Stomach (tissue), 4 donors: ENCODE data around the gene NAB2.

Experiments
- EP300 ChIP-seq: sonication (generic); formaldehyde crosslinking; IDR thresholded peaks from one replicate; pipeline ENCODE4 v1.6.1; 2017; ENCODE audit warnings: antibody characterized with exemption
- TF ChIP-seq, protein P1 (sequence below), 7 experiments: fragments of 450-650 bp in 4 of 7; fragments of 200-600 bp in 3 of 7; sonication (generic) in 3 of 7; IDR thresholded peaks; one replicate each; pipeline ENCODE4 v1.5.1; 2016 to 2019; ENCODE audit warnings: antibody characterized with exemption in 7 of 7, control low read depth in 2 of 7, mild to moderate bottlenecking in 1 of 7

DNA sequence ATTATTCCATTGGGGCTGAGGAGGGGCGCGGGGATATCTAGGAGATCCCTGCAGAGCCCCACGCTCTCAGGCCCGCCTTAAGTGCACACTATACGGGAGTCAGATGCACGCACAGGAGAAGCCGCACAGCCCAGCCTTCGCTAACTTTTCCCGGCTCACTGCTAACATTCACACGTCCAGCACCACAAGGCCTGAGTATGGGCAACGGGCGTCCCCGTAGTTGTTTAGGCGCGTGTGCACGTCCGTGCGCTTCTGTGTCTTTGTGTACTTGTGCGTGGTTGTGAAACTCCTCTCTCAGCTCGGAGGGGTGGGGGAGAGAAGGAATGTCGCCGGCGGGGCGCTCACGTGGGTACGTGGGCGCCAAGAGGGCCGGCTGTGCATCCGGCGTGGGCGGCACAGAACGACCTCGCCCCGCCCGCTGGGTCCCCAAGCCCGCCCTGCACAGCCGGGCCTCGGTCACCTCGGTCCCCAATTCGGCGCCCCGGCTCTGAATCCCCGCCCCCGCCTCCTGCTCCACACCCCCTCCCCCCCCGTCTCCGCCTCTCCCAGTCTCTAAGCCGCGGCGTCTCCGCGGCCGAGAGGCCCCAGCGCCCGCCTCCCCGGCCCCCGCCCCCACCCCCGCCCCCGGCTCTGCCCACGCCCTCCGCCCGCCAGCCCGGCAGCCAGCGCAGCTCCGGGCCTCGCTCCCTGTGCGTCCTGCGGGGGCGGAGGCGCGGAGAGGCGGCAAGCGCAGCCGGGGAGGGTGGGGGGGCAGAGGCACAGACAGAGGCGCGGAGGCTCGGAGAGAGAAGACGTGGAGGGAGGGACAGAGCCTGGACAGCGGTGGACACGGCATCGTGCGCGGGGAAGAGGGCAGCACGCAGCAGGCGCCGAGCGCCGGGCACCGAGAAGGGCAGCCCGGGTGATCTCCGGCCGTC is at the start of gene NAB2:
- TF ChIP-seq, protein P1, sequence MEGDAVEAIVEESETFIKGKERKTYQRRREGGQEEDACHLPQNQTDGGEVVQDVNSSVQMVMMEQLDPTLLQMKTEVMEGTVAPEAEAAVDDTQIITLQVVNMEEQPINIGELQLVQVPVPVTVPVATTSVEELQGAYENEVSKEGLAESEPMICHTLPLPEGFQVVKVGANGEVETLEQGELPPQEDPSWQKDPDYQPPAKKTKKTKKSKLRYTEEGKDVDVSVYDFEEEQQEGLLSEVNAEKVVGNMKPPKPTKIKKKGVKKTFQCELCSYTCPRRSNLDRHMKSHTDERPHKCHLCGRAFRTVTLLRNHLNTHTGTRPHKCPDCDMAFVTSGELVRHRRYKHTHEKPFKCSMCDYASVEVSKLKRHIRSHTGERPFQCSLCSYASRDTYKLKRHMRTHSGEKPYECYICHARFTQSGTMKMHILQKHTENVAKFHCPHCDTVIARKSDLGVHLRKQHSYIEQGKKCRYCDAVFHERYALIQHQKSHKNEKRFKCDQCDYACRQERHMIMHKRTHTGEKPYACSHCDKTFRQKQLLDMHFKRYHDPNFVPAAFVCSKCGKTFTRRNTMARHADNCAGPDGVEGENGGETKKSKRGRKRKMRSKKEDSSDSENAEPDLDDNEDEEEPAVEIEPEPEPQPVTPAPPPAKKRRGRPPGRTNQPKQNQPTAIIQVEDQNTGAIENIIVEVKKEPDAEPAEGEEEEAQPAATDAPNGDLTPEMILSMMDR (IDR thresholded peaks at IDR 0.05), result no peak
- TF ChIP-seq EP300, result no peak
